H1 (cell line): Measurements from ENCODE around the gene ZNF764. TPM values are rescaled to one million over a fixed set of nuclear protein-coding genes. Genes with fewer than 3 reads are reported as not detected.

Source experiments
- CTCF ChIA-PET: fragments of 300-600 bp; sonication (Branson Sonifier 250); formaldehyde crosslinking; loops from one replicate; lab custom pipeline; 2021; ENCODE audit not compliant: partially characterized antibody; lab: Charles Lee
- POLR2A ChIA-PET: fragments of 300-600 bp; sonication (Branson Sonifier 250); formaldehyde crosslinking; loops from one replicate; lab custom pipeline; 2021; ENCODE audit warnings: inconsistent platforms; ENCODE audit not compliant: partially characterized antibody; lab: Charles Lee
- DNase-seq, 2 experiments: peaks; one replicate each; pipeline versions ENCODE4 v3.0.0 to v3.0.0-alpha.2; 2010 to 2022; ENCODE audit warnings: low spot score in 2 of 2, low read depth in 1 of 2, mixed read lengths in 1 of 2
- FAIRE-seq: peaks from 2 replicates; lab custom pipeline; 2011; peaks lifted over from hg19 to GRCh38; lab: Jason Lieb, UNC
- H2AFZ ChIP-seq: 2 replicates; pipeline ENCODE4 v1.8.1; 2012; ENCODE audit warnings: low read length, inconsistent platforms
- H2AK5ac ChIP-seq: 2 replicates; pipeline ENCODE4 v1.6.1; 2013; ENCODE audit warnings: low read depth, low read length
- H2BK120ac ChIP-seq: replicated peaks from 2 replicates; pipeline ENCODE3; 2013; ENCODE audit warnings: low read depth, low read length, inconsistent platforms
- H2BK12ac ChIP-seq: 2 replicates; pipeline ENCODE4 v1.6.1; 2013; ENCODE audit warnings: low read depth, low read length
- H2BK15ac ChIP-seq: 2 replicates; pipeline ENCODE4 v1.6.1; 2013; ENCODE audit warnings: low read length
- H2BK20ac ChIP-seq: 2 replicates; pipeline ENCODE4 v1.6.1; 2013; ENCODE audit warnings: low read length
- H2BK5ac ChIP-seq: 2 replicates; pipeline ENCODE4 v1.6.1; 2013; ENCODE audit warnings: low read depth, low read length
- H3K14ac ChIP-seq: 2 replicates; pipeline ENCODE4 v1.6.1; 2013; ENCODE audit warnings: inconsistent platforms; ENCODE audit not compliant: insufficient read length
- H3K18ac ChIP-seq: 2 replicates; pipeline ENCODE4 v1.6.1; 2013; ENCODE audit warnings: low read length; ENCODE audit errors: extremely low read depth
- H3K23ac ChIP-seq: 2 replicates; pipeline ENCODE4 v1.6.1; 2013; ENCODE audit warnings: inconsistent platforms; ENCODE audit not compliant: insufficient read length
- H3K23me2 ChIP-seq: 2 replicates; pipeline ENCODE4 v1.6.1; 2013; ENCODE audit warnings: low read depth, low read length
- H3K27ac ChIP-seq: 2 replicates; pipeline ENCODE4 v1.6.1; 2011; ENCODE audit warnings: low read depth, low read length, inconsistent platforms
- H3K27me3 ChIP-seq, 4 experiments: replicated peaks in 1 of 4; 1 replicate in 1 of 4; 2 replicates in 3 of 4; pipeline versions ENCODE4 v1.6.1 to v1.8.1; 2011 to 2013; ENCODE audit warnings: low read length in 3 of 4, mild to moderate bottlenecking in 3 of 4, inconsistent platforms in 2 of 4, mixed read lengths in 2 of 4, moderate library complexity in 1 of 4; ENCODE audit not compliant: control insufficient read depth in 3 of 4, insufficient read depth in 3 of 4; ENCODE audit errors: extremely low read depth in 1 of 4
- H3K36me3 ChIP-seq, 4 experiments: 2 replicates each; pipeline versions ENCODE4 v1.6.1 to v1.8.1; 2011 to 2013; ENCODE audit warnings: mild to moderate bottlenecking in 4 of 4, low read length in 3 of 4, moderate library complexity in 2 of 4, control low read depth in 1 of 4, inconsistent platforms in 1 of 4; ENCODE audit not compliant: insufficient read depth in 4 of 4, control insufficient read depth in 2 of 4
- H3K4ac ChIP-seq: replicated peaks from 2 replicates; pipeline ENCODE3; 2013; ENCODE audit warnings: low read length, low read depth, mixed read lengths, inconsistent platforms; ENCODE audit not compliant: insufficient read length
- H3K4me1 ChIP-seq, 4 experiments: replicated peaks in 1 of 4; 1 replicate in 1 of 4; 2 replicates in 3 of 4; pipeline versions ENCODE4 v1.6.1 to v1.8.1; 2011 to 2013; ENCODE audit warnings: low read length in 3 of 4, inconsistent platforms in 2 of 4, mixed read lengths in 1 of 4; ENCODE audit not compliant: insufficient read depth in 4 of 4, control insufficient read depth in 3 of 4
- H3K4me2 ChIP-seq, 2 experiments: 2 replicates each; pipeline versions ENCODE4 v1.6.1 to v1.8.1; 2011 to 2013; ENCODE audit warnings: low read depth in 2 of 2, low read length in 2 of 2, control low read depth in 1 of 2, inconsistent platforms in 1 of 2, mild to moderate bottlenecking in 1 of 2; ENCODE audit not compliant: insufficient read depth in 1 of 2
- H3K4me3 ChIP-seq, 4 experiments: fragments of 200-600, 300-600 bp in 1 of 4; sonication (generic), shearing (Covaris generic), sonication (Bioruptor Twin) in 1 of 4; 2 replicates each; pipeline versions ENCODE4 v1.5.1 to v1.8.1; 2011 to 2016; ENCODE audit warnings: low read length in 4 of 4, low read depth in 3 of 4, control low read depth in 2 of 4, inconsistent platforms in 2 of 4, mild to moderate bottlenecking in 2 of 4, mixed read lengths in 1 of 4, moderate library complexity in 1 of 4; ENCODE audit not compliant: insufficient read depth in 2 of 4; ENCODE audit errors: extremely low read depth in 1 of 4
- H3K56ac ChIP-seq: replicated peaks from 2 replicates; pipeline ENCODE3; 2013; ENCODE audit warnings: low read depth, mild to moderate bottlenecking, mixed read lengths, low read length, inconsistent platforms; ENCODE audit not compliant: insufficient read length
- H3K79me1 ChIP-seq: 2 replicates; pipeline ENCODE4 v1.6.1; 2013; ENCODE audit warnings: low read depth, low read length, control low read depth
- H3K79me2 ChIP-seq, 2 experiments: 2 replicates each; pipeline versions ENCODE4 v1.6.1 to v1.8.1; 2012 to 2013; ENCODE audit warnings: low read length in 2 of 2, mild to moderate bottlenecking in 2 of 2, inconsistent platforms in 1 of 2; ENCODE audit not compliant: insufficient read depth in 2 of 2, control insufficient read depth in 1 of 2
- H3K9ac ChIP-seq, 4 experiments: replicated peaks in 1 of 4; 1 replicate in 1 of 4; 2 replicates in 3 of 4; pipeline versions ENCODE4 v1.6.1 to v1.8.1; 2011 to 2013; ENCODE audit warnings: low read depth in 3 of 4, low read length in 3 of 4, control low read depth in 2 of 4, mild to moderate bottlenecking in 2 of 4, moderate library complexity in 2 of 4, inconsistent platforms in 1 of 4; ENCODE audit errors: extremely low read depth in 1 of 4
- H3K9me3 ChIP-seq, 2 experiments: 2 replicates each; pipeline versions ENCODE4 v1.6.1 to v1.8.1; 2012 to 2013; ENCODE audit warnings: mild to moderate bottlenecking in 2 of 2, moderate library complexity in 2 of 2, control low read depth in 1 of 2, inconsistent platforms in 1 of 2, low read depth in 1 of 2, low read length in 1 of 2, mixed read lengths in 1 of 2; ENCODE audit not compliant: insufficient read depth in 2 of 2
- H4K20me1 ChIP-seq, 2 experiments: replicated peaks in 1 of 2; 2 replicates each; pipeline versions ENCODE3 to v1.8.1; 2011 to 2013; ENCODE audit warnings: inconsistent platforms in 2 of 2, low read length in 2 of 2, mild to moderate bottlenecking in 1 of 2; ENCODE audit not compliant: insufficient read depth in 2 of 2, control insufficient read depth in 1 of 2
- H4K5ac ChIP-seq: 2 replicates; pipeline ENCODE4 v1.6.1; 2013; ENCODE audit warnings: low read length, low read depth, mixed read lengths, inconsistent platforms; ENCODE audit not compliant: insufficient read length
- H4K8ac ChIP-seq: 2 replicates; pipeline ENCODE4 v1.8.0; 2013; ENCODE audit warnings: mild to moderate bottlenecking, moderate library complexity, low read length, inconsistent platforms; ENCODE audit not compliant: insufficient read depth; ENCODE audit errors: extremely low read depth
- H4K91ac ChIP-seq: replicated peaks from 2 replicates; pipeline ENCODE3; 2013; ENCODE audit warnings: low read length, mixed read lengths, inconsistent platforms; ENCODE audit not compliant: insufficient read length
- ASH2L ChIP-seq: fragments of 200-600, 300-600 bp; sonication (generic); IDR thresholded peaks from one replicate; pipeline ENCODE4 v1.7.1; 2017; ENCODE audit warnings: low read length
- NANOG ChIP-seq: IDR thresholded peaks from 2 replicates; pipeline ENCODE4 v1.6.1; 2011; ENCODE audit warnings: low read length, low read depth, mild to moderate bottlenecking, inconsistent platforms; ENCODE audit not compliant: insufficient read depth, poor library complexity, severe bottlenecking
- WGBS, 2 experiments: shearing (Covaris generic) in 1 of 2; methylation state at CpG; one replicate each; pipeline versions ENCODE4 v1.1.6 to v1.1.7; 2013 to 2015; ENCODE audit warnings: low lambda C conversion rate in 2 of 2, mixed read lengths in 2 of 2, inconsistent platforms in 1 of 2, low coverage in 1 of 2, missing lambda C conversion rate in 1 of 2; ENCODE audit not compliant: insufficient replicate concordance in 2 of 2, insufficient coverage in 1 of 2, insufficient read length in 1 of 2; ENCODE audit errors: extremely low coverage in 1 of 2, missing lambda C conversion rate in 1 of 2; 5-methylcytosine and 5-hydroxymethylcytosine counted together
- polyA plus RNA-seq, 7 experiments: library from polyadenylated mRNA; depleted of rRNA in 3 of 7; stranded (reverse) in 5 of 7; unstranded in 2 of 7; fragments of >200 nt in 5 of 7; fragments of 200-250 nt in 2 of 7; gene quantifications; 1 replicate in 5 of 7; 2 replicates in 1 of 7; 4 replicates in 1 of 7; pipeline versions ENCODE4 v1.2.1 to v1.2.3, GENCODE V29; 2011 to 2013; ENCODE audit warnings: missing spikeins in 2 of 7, mixed read lengths in 2 of 7
- total RNA-seq: library from RNA; stranded (reverse); fragmentation: NEBNext Ultra II Directional; extraction: Animal tissue kit (Norgen Biotek cat#: 25700); gene quantifications from 2 replicates; pipeline ENCODE4 v1.2.1, GENCODE V29; 2021

ZNF764 gene
- total and polyA plus RNA-seq, 2 of the 8 experiments (the other 6 are each of a cell fraction or from before 2014, with no cell fraction given) = 5.7 to 7.7 TPM

DNA sequence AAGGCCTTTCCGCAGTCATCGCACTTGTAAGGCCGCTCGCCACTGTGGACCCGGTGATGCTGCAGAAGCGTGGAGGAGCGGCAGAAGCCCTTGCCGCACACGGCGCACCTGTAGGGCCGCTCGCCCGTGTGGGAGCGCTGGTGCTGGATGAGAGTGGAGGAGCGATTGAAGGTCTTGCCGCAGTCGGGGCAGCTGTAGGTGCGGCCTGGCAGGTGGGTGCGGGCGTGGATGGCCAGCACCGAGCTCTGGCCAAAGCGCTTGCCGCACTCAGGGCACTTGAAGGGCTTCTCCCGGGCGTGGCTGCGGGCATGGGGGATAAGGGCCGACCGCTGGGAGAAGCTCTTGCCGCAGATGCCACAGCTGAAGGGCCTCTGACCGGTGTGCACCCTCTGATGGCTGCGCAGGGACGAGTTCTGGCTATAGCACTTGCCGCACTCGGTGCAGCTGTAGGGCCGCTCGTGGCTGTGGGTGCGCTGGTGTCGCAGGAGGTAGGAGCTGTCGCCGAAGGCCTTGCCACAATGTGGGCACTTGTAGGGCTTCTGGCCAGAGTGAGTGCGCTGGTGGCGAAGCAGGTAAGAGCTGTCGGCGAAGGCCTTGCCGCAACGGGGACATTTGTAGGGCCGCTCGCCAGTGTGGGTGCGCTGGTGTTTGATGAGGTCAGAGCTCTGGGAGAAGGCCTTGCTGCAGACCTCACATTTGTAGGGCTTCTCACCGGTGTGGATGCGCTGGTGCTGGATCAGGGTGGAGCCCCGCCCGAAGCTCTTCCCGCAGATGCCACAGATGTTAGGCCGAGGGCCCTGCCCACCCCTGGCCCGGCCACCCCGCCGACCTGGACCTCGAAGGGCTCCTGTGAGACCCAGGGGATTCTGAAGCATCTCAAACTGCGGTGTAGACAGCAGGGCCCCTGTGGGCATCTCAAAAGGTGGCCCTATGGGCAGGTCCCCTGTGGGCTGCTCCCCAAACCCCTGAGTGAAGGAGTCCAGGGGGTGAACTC lies 33.3 kb downstream of the ZNF764 start:
- Histone ChIP-seq H3K4me1 (peaks cover 3 to 6% (median 6%) of the 10 kb centered on the region in 4 experiments; a peak in 6 of 7 replicates), H2BK12ac (no peak overlapping the region), H4K91ac (no peak overlapping the region), H3K79me1 (no peaks in the 10 kb centered on the region), H2BK5ac (no peak overlapping the region), H2AFZ (no peak overlapping the region), H3K27ac (no peak overlapping the region), H3K56ac (no peak overlapping the region), H3K23me2 (peaks cover 2% of the 10 kb centered on the region; the same call in 1 of the 2 replicates), H3K9me3 (no peaks in the 10 kb centered on the region), H3K36me3 (peaks cover 0 to 11% (median 0%) of the 10 kb centered on the region in 4 experiments; a peak in 1 of 8 replicates), H3K9ac (no peak overlapping the region), H3K23ac (no peak overlapping the region), H4K8ac (no peak overlapping the region), H3K79me2 (no peaks in the 10 kb centered on the region), H2AK5ac (no peak overlapping the region), H2BK120ac (no peak overlapping the region), H3K18ac (no peak overlapping the region), H3K4me3 (no peak overlapping the region), H3K4me2 (no peak overlapping the region; a peak in 1 of 4 replicates), H3K27me3 (no peaks in the 10 kb centered on the region), H4K5ac (no peak overlapping the region), H2BK15ac (no peak overlapping the region), H4K20me1 (peaks cover 0 to 2% of the 10 kb centered on the region in 2 experiments), H3K14ac (no peak overlapping the region), H3K4ac (no peak overlapping the region), H2BK20ac (no peak overlapping the region)
- WGBS, 2 experiments = 96% methylated on average over 50 of the region's 60 CpGs; no CpG with 5 or more reads in 1 of the 2 experiments
- DNase-seq (no peak), FAIRE-seq (no peak)
- ChIA-PET POLR2A (interaction anchor here (0.6 to 5.7 kb wide), 13 partner anchors 11 to 136 kb away, joined by 3 to 48 read pairs (median 4); partner anchors contain the start of genes DCTPP1, ZNF688, ZNF747 and ZNF764), CTCF (interaction anchor here (0.6 to 2.1 kb wide), 11 partner anchors 10 to 145 kb away, joined by 3 to 11 read pairs (median 5); partner anchors contain the start of genes DCTPP1 and ZNF747)
- no peak for TF ChIP-seq ASH2L
- no peak for TF ChIP-seq NANOG
